HG03442 (cell line): ENCODE data around the gene RWDD3.

Source experiments
- ATAC-seq: cut with Tn5 transposase; IDR thresholded peaks from one replicate; pipeline ENCODE4 v1.9.1; 2021; ENCODE audit warnings: mild to moderate bottlenecking, moderate library complexity; ENCODE audit not compliant: unreplicated experiment

Gene RWDD3, protein sequence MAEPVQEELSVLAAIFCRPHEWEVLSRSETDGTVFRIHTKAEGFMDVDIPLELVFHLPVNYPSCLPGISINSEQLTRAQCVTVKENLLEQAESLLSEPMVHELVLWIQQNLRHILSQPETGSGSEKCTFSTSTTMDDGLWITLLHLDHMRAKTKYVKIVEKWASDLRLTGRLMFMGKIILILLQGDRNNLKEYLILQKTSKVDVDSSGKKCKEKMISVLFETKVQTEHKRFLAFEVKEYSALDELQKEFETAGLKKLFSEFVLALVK

GRCh38 chr1:95233737-95234500 is at the start of gene RWDD3:
RWDD3 (plus strand) TSS chr1:95234210; CDS start chr1:95234231, 21 bp downstream.
- ATAC-seq, result peak; percentile 96

GRCh38 chr1:95186149-95186548 is 47.9 kb upstream of the RWDD3 start:
- ATAC-seq, result no peak

DNA sequence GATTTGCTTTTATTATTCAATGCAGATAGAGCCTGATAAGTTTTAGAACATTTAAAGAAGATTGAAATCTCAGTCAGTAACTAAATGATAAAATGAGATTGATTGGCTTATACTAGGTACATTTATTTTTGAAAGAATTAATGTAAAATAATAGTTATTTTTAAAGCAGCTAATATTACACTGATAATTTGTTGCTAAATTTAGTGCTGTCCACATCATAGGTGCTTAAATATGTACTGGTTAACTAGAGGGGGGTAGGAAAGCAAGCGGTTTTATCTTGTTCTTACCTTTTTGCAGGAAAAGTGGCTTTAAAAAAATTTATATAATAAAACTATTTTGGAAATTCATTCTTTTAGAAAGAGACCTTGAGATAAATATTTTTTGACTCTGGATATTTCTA is 40.4 kb upstream of the RWDD3 start:
- no peak for ATAC-seq

GRCh38 chr1:95195046-95195445 is 39.0 kb upstream of the RWDD3 start:
- no peak for ATAC-seq

- ATAC-seq, result no peak
Observed at GRCh38 chr1:95196017-95196416, 38.0 kb upstream of the RWDD3 start.

DNA sequence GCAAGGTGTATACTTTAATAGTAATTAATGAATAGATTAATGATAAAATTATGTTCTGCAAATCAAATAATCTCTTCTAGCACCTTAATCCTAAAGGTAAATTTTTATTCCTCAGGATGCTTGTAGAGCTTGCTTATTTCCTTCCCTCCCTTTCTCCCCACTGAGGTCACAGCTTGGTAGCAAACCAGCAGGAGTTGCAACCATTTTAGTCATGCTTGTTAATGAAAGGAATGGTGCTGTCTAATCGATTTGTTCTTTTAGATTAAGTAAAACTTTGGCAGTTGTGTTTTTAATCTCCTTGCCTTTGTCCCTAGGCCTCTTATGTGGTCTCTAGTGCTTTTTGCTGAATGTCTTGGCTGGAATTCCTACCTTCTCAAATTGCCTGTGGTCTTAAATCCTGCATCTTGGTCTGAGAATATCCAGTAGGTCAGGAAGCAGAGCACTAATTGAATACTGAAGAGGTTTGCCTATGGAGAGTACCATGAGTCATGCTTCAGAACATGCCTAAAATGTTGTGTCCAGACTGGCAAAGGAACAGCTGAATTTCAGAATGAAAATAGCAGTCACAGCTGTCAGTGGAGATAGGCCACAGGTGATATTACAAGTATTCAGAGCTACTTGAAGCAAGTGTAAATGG is 36.3 kb upstream of the RWDD3 start:
- no peak for ATAC-seq

DNA sequence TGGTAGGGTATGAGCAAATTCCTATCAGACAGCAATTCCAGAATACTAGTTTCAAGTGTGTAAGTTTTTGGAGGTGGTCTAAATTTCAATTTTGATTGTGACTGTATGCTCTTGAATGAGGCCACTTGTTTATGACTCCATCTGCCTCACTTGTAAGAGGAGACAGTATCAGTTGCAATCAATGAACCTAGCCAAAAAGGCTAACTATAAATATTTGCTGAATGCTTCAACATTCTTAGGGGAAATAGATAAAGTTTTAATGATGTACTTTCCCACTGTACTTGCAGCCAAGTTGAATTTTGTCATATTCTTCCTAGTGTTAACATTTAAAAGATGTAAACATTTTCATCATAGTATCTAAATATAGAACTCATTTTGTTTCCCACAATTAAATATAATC is 32.1 kb upstream of the RWDD3 start:
- no peak for ATAC-seq

DNA sequence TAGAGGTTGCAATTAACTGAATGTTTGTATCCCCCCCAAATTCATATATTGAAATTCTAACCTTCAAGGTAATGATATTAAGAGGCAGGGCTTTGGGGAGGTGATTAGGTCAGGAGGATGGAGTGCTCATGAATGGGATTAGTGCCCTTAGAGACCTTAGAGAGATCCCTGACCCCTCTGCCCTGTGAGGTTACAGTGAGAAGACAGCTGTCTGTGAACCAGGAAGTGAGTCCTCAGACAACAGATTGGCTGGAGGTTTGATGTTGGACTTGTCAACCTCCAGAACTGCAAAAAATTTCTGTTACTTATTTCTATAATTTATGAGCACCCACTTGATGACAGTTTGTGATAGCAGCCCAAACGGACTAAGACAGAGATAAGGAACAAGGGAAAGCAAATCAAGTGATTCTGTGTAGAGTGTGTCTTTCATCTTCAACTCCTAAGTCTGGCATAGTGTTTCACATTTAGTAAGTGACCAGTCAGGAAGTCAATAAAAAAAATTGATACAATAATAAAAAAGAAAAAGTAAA is 30.0 kb upstream of the RWDD3 start:
- ATAC-seq, result no peak

DNA sequence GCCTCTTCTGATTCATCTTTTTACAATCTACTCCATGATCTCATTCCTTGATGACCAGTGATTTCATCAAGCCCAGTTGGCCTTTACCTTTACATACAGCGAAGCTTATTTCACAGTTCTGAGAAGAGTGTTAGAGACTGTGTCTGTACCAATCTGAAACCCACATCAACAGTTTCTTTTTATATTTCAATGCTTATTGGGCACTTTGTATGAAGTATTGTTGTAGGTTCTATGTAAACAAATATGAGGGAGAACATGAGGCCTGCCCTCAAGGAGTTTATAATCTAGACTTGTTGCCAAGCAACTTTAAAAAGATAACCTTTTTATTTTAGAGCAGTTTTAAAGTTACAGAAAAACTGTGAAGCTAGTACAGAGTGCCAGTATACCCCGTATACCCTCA is 27.5 kb upstream of the RWDD3 start:
- ATAC-seq, result no peak

GRCh38 chr1:95207223-95207935 is 26.6 kb upstream of the RWDD3 start:
- ATAC-seq, result no peak

GRCh38 chr1:95208876-95209275 is 25.1 kb upstream of the RWDD3 start:
- no peak for ATAC-seq

- no peak for ATAC-seq
Observed at GRCh38 chr1:95209291-95209690, 24.7 kb upstream of the RWDD3 start.

- ATAC-seq, result no peak
Observed at GRCh38 chr1:95216292-95216990, 17.6 kb upstream of the RWDD3 start.

DNA sequence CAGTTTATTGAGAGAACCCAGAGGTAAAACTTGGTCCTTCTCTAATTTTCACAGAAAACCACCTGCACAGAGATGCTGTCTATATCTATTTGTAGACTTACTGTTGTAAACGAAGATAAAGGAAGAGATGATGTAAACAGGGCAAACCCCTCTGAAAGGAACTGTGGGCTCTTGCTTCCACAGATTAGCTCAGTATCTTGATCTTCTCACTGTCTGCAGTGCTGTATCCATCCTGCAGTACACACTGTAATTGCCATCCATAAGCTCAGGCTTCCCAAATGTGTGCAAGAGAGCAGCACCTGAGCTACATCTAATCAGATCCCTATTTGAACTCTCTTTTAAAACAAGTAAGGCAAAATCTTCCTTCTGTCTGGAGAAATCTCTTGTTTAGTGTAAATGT is 16.6 kb upstream of the RWDD3 start:
- no peak for ATAC-seq

- ATAC-seq, result no peak
Observed at GRCh38 chr1:95219407-95219806, 14.6 kb upstream of the RWDD3 start.

DNA sequence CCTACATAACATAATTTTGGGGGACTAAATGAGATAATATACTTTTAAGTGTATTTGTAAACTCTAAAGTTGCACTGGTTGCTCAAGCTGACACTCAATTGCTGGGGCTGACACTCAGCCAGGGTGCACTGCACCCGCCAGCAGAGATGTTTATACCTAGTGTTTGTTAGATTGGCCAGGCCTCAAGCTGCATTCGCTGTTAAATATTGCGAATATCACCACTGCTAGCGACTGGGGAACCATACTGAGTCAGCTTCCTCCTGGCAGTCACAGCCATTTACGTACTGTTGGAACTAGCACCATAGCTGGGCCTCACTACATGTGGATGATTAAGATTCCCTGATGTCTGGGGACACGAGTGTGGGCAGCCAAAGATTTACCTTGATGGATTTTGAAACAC is 12.7 kb upstream of the RWDD3 start:
- no peak for ATAC-seq

DNA sequence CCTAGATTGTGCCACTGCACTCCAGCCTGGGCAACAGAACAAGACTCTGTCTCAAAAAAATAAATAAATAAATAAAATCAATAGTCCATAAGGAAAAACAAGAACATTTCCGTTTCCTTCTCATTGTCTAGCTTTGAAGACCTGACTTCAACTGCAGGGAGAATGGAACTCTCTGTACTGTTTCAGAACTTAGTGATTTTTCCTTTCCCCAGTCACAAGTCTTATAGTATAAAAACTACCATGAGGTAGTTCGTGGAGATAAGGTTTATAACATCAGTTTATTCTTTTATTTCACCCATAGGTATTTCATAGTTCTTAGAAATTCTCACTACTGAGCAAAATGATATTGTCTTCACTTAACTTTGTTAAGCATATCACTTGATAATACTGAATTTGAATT is 11.4 kb upstream of the RWDD3 start:
- ATAC-seq, result no peak

GRCh38 chr1:95223110-95223509 is 10.9 kb upstream of the RWDD3 start:
- no peak for ATAC-seq

DNA sequence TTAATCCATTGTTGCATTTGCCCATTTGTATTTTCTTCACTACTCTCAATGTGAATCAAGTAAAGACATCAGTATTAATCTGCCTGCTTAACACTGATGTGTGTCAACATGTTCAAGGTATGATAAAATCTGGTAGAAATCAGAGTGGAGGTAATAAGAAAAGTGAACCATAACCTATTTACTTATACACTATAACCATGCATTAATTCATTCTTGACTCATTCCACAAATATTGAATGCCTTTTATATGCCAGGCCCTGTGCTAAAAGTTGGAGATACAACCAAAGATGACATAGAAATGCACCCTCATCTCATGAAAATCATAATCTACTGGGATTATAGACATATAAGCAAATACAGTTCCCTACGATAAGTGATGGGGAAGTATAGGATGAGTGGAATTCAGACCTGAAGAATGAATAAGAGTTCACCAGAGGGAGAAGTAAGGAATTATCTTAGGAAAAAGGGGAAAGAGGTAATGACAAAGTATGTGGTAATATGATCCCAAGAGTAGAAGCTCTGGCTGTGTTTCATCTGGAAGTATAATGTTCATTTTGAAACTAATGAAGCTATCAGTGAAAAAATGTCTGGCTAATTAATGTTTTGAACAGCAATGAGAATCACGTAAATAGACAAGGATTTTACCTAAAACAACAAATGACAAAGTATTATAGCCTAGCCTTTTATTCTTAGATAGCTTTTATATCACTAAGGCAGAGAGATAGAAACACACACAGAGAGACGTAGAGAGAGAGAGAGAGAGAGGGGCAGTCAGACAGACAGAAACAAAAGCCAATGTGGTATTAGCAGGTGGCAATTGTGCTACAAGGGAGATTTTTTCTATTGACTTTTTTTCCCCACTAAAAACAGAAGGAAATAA is 7.0 kb upstream of the RWDD3 start:
- ATAC-seq, result no peak

GRCh38 chr1:95229037-95229436 is 5.0 kb upstream of the RWDD3 start:
- no peak for ATAC-seq
